VCaP (cell line): ENCODE measurements around the gene KLHL11.
"Not testable (repeated sequence)": the region's sequence is repeated elsewhere in the genome, so short reads cannot be mapped to it uniquely, and the experiment has no call there.

ENCODE experiments used
- H3K27ac ChIP-seq: fragments of 450-650 bp; 2 replicates; pipeline ENCODE4 v1.5.1; 2017
- TF ChIP-seq, protein P1 (sequence below): fragments of 450-650 bp; conservative IDR thresholded peaks from 2 replicates; pipeline ENCODE4 v1.5.1; 2017; ENCODE audit warnings: mild to moderate bottlenecking, moderate library complexity

Gene KLHL11

DNA sequence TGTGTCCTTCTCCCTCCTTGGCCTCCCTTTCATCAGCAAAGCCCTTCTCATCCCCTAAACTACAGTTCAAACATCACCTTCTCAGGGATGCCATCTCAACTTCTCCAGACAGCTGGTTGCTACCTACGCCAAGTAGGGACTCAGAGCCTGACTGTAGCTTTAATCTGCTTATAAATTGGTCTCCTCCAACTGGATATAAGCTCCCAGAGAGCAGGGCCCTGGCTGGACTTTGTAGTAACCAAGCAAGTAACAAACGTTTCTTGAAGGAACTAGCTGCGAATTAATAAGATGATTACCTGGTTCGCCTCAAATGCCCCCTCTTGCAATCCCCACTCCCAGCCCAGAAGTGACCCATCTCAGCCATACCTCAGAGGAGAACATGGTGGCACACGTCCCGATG is 17.5 kb upstream of the KLHL11 start:
- no peak overlapping the region for H3K27ac ChIP-seq
- TF ChIP-seq, protein P1, sequence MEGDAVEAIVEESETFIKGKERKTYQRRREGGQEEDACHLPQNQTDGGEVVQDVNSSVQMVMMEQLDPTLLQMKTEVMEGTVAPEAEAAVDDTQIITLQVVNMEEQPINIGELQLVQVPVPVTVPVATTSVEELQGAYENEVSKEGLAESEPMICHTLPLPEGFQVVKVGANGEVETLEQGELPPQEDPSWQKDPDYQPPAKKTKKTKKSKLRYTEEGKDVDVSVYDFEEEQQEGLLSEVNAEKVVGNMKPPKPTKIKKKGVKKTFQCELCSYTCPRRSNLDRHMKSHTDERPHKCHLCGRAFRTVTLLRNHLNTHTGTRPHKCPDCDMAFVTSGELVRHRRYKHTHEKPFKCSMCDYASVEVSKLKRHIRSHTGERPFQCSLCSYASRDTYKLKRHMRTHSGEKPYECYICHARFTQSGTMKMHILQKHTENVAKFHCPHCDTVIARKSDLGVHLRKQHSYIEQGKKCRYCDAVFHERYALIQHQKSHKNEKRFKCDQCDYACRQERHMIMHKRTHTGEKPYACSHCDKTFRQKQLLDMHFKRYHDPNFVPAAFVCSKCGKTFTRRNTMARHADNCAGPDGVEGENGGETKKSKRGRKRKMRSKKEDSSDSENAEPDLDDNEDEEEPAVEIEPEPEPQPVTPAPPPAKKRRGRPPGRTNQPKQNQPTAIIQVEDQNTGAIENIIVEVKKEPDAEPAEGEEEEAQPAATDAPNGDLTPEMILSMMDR = no peak

DNA sequence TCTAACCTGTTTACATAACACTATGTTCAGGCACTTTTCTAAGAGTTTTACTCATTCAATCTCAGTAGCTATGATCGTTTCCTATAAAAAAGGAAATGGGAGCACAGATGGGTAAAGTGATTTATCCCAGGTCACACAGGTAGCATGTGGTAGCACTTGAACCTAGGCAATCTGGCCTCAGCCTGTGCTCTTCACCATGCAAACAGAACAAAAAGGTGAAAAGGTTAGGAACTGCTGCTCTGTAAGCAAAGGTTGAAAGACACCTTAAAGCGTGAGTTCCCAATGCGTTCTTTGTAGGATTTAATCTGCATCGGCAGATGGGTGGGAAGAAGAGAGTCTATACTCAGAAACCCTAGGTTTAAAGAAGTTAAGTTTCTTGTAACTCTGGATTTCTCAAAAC is 14.9 kb upstream of the KLHL11 start:
- TF ChIP-seq, protein P1 = no peak
- H3K27ac ChIP-seq = no peak overlapping the region

DNA sequence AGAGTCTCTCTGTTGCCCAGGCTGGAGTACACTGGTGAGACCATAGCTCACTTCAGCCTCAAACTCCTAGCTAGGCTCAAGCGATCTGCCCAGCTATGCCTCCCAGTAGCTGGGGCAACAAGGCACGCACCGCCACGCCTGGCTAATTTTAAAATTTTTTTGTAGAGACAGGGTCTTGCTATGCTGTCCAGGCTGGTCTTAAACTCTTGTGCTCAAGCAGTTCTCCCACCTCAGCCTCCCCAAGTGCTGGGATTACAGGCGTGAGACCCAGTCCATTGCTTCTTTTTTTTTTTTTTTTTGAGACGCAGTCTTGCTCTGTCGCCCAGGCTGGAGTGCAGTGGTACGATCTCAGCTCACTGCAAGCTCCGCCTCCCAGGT is 9.1 kb upstream of the KLHL11 start:
- H3K27ac ChIP-seq = not testable (repeated sequence)

DNA sequence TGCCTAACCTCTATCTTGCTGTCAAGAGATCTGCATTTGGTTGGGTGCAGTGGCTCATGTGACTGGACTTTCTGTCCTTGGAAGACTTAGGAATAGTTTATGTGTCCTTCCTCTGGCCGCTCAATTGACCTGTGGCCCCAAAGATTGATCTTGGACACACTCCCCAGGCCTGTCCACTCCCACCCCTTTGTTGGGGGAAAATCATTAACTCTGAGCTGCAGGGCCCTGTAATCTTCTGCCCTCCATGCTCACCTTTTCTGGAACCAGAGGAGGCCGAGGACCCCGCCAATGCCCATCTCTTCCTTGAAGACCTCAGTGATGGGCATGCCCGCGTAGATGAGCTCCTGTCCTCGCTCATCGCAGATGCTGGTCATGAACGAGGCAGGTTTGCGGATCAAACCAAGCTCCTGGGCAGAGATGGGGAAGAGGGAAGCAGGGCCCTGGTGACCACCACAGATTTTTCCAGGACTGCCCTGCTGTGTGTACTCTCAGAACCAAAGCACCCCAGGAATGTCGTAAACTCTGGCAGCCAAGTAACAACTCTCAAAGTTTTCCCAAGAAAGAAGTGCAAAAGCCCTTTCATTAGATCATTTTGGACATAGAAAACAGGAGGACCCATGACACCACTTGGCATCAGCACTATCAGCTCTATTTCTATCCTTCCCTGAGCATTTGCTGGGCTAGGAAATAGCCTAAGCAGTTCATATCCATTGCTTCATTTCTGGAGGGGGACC is 8.5 kb upstream of the KLHL11 start:
- TF ChIP-seq, protein P1 = no peak
- H3K27ac ChIP-seq = no peak overlapping the region

DNA sequence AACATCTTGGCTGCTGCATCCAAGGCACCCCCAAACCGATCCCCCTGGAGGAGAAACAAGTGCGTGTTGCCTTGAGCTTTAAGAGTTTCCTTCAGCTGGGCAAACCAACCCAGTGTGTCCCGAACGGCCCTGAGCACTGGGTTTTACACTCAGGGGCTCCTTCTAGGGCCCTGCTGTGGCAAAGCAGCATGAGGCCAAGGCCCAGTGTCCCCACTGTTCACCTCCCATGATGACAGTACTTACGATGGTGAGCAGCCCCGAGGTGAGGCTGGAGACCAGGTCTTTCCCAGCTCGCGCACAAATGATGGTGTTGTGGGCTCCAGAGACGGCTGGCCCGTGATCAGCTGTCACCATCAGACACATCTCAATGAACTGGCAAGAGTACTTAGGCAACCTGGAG is 6.6 kb upstream of the KLHL11 start:
- TF ChIP-seq, protein P1 = no peak
- no peak overlapping the region for H3K27ac ChIP-seq

DNA sequence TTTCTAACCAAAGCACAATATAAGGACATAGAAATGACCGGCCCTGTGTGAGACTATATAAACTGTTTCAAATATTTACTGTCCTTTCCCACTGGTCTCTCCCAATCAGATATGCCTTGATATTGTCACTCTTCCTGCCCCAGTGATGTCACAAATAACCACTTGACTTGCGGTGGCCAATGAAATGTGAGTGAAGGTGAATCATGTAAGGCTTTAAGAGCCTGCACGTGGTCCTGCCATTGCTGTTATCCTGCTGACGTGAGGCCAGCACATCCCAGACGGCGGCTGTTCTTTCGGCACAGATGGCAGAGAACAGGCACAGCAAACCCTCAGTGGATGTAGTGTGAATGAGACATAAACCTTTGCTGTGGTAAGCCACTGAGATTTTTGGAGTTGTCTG is 5.4 kb upstream of the KLHL11 start:
- TF ChIP-seq, protein P1 = no peak
- H3K27ac ChIP-seq = no peak overlapping the region

DNA sequence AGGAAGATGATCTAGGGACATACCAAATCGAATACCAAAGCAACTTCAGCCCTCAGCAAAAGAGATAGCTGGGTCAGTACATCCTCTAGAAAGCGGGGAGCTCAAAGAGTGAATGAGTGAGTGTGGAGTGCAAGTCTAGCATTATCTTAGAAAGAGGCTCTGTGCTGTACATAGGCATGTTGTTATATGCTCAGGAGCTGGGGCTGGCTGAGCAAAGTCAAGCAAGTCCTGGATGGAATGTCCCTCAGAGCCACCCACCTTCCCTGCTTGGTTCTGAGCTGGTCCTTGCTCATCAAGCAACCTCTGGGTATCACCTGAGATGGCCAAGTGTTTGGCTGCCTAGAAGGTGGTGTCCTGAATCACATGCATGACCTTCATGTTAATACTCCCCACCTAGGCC is 4.9 kb upstream of the KLHL11 start:
- H3K27ac ChIP-seq = peak overlapping the region; percentile 10; the same call in 1 of the 2 replicates
- TF ChIP-seq, protein P1 = no peak

DNA sequence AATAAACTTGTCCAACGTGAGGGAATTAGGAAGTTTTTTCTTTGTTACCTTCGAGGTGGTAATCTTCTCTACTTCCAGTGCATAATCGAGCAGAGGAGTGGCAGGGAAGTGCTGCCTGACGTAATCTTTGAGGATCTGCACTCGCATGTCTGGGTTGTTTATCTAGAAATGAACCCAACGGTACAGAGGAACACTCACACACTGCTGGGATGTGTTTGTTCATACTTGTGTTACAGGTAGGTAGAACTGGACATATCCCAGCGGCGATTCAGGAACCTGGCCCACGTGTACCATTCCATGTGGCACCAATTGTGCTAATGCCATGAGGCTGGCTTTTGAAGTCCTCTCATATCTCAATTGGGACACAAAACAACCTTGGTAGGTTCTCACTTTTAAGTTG is 4.2 kb upstream of the KLHL11 start:
- TF ChIP-seq, protein P1 = no peak
- peak overlapping the region; percentile 10; the same call in 1 of the 2 replicates for H3K27ac ChIP-seq
